ENCODE measurements around the gene RRP7A. TPM values are rescaled to one million over a fixed set of nuclear protein-coding genes. Genes with fewer than 3 reads are reported as not detected.
"Not testable (repeated sequence)": the region's sequence is repeated elsewhere in the genome, so short reads cannot be mapped to it uniquely, and the experiment has no call there.

RRP7A gene
- total RNA-seq, 1 donor: 18.6 TPM

- DNase-seq (ENCODE audit: low read depth): no peak
- H3K4me3 ChIP-seq (ENCODE audit: low read depth, low read length): no peak overlapping the region
- TF ChIP-seq, protein P1, sequence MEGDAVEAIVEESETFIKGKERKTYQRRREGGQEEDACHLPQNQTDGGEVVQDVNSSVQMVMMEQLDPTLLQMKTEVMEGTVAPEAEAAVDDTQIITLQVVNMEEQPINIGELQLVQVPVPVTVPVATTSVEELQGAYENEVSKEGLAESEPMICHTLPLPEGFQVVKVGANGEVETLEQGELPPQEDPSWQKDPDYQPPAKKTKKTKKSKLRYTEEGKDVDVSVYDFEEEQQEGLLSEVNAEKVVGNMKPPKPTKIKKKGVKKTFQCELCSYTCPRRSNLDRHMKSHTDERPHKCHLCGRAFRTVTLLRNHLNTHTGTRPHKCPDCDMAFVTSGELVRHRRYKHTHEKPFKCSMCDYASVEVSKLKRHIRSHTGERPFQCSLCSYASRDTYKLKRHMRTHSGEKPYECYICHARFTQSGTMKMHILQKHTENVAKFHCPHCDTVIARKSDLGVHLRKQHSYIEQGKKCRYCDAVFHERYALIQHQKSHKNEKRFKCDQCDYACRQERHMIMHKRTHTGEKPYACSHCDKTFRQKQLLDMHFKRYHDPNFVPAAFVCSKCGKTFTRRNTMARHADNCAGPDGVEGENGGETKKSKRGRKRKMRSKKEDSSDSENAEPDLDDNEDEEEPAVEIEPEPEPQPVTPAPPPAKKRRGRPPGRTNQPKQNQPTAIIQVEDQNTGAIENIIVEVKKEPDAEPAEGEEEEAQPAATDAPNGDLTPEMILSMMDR (IDR thresholded peaks at IDR 0.05; ENCODE audit: insufficient read depth, low read length): no peak
These were observed 9.2 kb upstream of the RRP7A start for GRCh38 chr22:42528591-42529307.

DNA sequence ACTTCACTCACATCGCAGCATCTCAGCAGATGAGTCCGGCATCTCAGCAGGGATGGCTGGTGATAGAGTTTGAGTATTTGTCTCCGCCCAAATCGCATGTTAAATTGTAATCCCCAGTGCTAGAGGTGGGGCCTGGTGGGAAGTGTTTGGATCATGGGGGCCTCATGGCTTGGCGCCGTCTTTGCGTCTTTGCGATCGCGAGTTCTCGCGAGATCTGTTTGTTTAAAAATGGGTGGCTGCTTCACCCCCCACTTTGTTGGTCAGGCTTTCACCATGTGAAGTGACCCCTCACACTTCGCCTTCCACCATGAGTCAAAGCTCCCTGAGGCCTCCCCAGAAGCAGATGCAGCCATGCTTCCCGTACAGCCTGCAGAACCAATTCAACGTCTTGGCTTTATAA, 3.0 kb upstream of the RRP7A start:
- TF ChIP-seq, protein P1 (IDR thresholded peaks at IDR 0.05; ENCODE audit: insufficient read depth, low read length): no peak
- DNase-seq (ENCODE audit: low read depth): no peak
- no peak overlapping the region for H3K4me3 ChIP-seq (ENCODE audit: low read depth, low read length)

- DNase-seq (ENCODE audit: low read depth): no peak
- H3K4me3 ChIP-seq (ENCODE audit: low read depth, low read length): no peak overlapping the region
- TF ChIP-seq, protein P1 (IDR thresholded peaks at IDR 0.05; ENCODE audit: insufficient read depth, low read length): no peak
These were observed 1.6 kb upstream of the RRP7A start for GRCh38 chr22:42521228-42521546.

GRCh38 chr22:42518638-42519524, 715 bp downstream of the RRP7A start:
- H3K4me3 ChIP-seq (ENCODE audit: low read depth, low read length): peak overlapping the region; percentile 86
- DNase-seq (ENCODE audit: low read depth): not testable (repeated sequence)

- not testable (repeated sequence) for DNase-seq (ENCODE audit: low read depth); H3K4me3 ChIP-seq (ENCODE audit: low read depth, low read length)
These were observed 2.5 kb downstream of the RRP7A start for GRCh38 chr22:42517103-42517502.

- no peak overlapping the region for H3K4me3 ChIP-seq (ENCODE audit: low read depth, low read length)
- TF ChIP-seq, protein P1 (IDR thresholded peaks at IDR 0.05; ENCODE audit: insufficient read depth, low read length): no peak
These were observed 3.7 kb downstream of the RRP7A start for GRCh38 chr22:42515896-42516295.

GRCh38 chr22:42515304-42515703, 4.3 kb downstream of the RRP7A start:
- H3K4me3 ChIP-seq (ENCODE audit: low read depth, low read length); DNase-seq (ENCODE audit: low read depth): not testable (repeated sequence)

More at GRCh38 chr22:42515896-42516295, 3.7 kb downstream of the RRP7A start:
- DNase-seq (ENCODE audit: low read depth): no peak

- H3K4me3 ChIP-seq (ENCODE audit: low read depth, low read length); DNase-seq (ENCODE audit: low read depth): not testable (repeated sequence)
These were observed 5.3 kb downstream of the RRP7A start for GRCh38 chr22:42514331-42514730.
